T-helper 2 cell treated with Interferon-gamma antibody and Interleukin-4, amounts not matched to agents 100 ng/mL and 5 ng/mL, for 36 hours (primary cell): ENCODE results near the gene DIS3L2. TPM values are rescaled to one million over a fixed set of nuclear protein-coding genes. Genes with fewer than 3 reads are reported as not detected.
"Not testable (repeated sequence)": the region's sequence is repeated elsewhere in the genome, so short reads cannot be mapped to it uniquely, and the experiment has no call there.

Experiments
- intact Hi-C: fragments of 100-400 bp; cut with micrococcal nuclease; formaldehyde crosslinking; loops from one replicate; pipeline ENCODE4 v1.15.1; 2023
- total RNA-seq: library from RNA; stranded (reverse); gene quantifications from 2 replicates; pipeline ENCODE4 v1.2.3, GENCODE V29; 2022

DIS3L2 gene
- total RNA-seq, 1 donor from 2014 or later: 43.7 TPM

GRCh38 chr2:232113821-232114220 is 152.3 kb downstream of the DIS3L2 start:
- intact Hi-C loops: no loop called here

DNA sequence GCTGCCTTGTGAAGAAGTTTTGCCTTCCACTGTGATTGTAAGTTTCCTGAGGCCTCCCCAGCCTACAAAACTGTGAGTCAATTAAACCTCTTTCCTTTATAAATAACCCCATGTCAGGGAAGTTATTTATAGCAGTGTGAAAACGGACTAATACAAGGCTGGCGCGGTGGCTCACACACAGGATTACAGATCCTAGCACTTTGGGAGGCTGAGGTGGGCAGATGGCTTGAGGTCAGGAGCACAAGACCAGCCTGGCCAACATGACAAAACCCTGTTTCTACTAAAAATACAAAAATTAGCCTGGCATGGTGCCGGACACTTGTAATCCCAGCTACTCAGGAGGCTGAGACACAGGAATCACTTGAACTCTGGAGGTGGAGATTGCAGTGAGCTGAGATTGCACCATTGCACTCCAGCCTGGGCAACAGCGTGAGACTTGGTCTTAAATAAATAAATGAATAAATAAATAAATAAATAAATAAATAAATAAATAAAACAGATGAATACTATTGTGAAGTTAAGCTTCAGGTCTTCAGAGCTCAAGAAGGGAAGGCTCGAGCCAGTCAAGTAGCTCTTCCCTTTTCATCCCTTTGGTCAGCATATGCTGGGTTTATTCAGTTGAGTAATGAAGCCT is 154.3 kb downstream of the DIS3L2 start:
- intact Hi-C loops: not testable (repeated sequence)

DNA sequence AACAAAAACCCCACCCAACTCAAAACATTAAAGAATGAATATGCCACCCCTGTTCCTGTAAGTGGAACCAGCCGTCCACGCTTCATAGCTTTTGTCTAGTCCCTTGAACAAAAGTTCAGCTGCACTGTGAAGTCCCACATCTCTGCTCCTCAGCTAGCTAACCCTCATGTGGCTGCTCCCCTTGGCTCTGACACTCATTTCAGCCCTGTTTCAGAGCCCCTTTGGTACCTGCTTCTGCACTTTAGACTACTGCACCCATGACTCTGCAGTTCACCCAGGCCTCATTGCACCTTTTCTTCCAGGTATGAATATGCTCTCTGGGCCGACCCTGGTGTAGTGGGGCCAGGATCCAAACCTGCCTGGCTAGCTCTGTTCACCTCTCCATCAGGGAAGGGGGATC is 155.3 kb downstream of the DIS3L2 start:
- intact Hi-C loops: no loop called here

- intact Hi-C loops: no loop called here
Measured at GRCh38 chr2:232117413-232117812, 155.9 kb downstream of the DIS3L2 start.

- intact Hi-C loops: no loop called here
Measured at GRCh38 chr2:232120911-232121310, 159.4 kb downstream of the DIS3L2 start.

DNA sequence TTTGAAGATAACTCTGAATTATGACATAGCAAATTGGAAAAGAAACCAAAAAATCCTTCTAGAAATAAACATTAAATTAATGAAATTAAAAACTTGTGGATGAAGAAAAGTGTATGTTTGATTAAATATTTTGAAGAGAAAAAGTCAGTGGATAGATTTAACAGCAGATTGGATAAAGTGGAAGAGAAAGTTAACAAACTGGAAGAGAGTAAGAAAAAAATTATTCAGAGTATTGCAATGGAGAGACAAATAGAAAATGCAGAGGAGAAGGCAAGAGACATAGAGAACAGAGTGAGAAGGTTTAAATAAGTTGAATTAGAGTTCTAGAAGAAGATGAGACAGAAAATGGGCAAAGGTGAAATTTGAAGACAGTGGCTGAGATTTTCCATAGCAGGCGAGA is 162.8 kb downstream of the DIS3L2 start:
- intact Hi-C loops: no loop called here

GRCh38 chr2:232126301-232127099 is 165.0 kb downstream of the DIS3L2 start:
- intact Hi-C loops: no loop called here

GRCh38 chr2:232129483-232129882 is 168.0 kb downstream of the DIS3L2 start:
- intact Hi-C loops: no loop called here

- intact Hi-C loops: no loop called here
Measured at GRCh38 chr2:232132181-232132580, 170.7 kb downstream of the DIS3L2 start.

DNA sequence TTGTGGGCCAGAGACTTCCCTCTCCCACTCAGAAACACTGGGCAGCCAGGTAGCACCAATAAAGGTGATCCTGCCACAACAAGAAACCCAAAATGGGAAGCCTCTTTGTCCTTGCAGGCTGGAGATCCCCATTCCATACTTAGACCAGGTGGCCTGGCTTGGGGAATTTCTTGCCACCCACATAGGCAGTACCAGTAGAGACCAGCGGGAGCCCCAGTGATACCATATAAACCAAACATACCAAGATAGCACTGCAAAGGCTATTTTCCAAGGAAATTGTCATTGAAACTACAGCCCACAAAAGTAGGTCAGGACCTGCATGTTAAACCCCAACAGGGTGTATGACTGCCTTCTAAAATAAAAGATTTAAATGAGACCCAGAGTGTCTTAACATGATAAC is 171.6 kb downstream of the DIS3L2 start:
- intact Hi-C loops: no loop called here

- intact Hi-C loops: no loop called here
Measured at GRCh38 chr2:232134939-232135338, 173.4 kb downstream of the DIS3L2 start.

DNA sequence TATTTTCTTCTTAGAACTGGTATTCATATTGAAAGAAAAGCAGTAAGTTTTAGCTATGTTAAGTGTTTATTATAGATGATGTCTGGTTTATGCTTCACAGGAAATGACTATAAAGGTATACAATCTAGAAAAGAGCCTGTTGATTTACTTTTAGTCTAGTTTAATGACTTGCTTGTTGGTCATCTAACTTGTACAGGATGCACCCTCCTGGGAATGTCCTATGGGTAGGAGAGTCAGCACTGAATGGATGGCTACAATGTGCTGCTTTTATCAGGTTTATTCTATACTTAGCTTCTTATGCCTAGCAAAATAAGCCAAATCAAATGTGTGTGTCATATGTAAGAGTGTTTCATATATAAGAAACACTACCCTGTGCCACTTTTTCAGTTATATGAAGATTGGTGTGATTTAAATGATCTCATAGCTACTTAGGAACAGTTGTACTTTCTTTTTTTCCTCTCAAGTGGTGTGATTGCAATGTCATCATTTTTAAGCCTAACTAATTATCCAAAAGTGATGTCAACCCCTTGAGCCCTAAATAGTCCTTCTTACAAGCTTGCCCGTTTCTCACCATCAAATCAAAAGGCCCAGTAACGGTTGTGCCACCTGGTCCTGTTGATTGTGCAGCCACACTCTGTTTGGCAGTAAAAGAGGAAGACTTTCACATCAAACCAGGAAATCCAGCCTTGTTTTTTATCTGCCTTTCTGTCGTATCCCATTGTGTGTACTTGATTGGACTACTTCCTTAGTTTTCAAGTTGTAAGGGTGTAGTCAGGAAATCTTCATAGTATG is 176.0 kb downstream of the DIS3L2 start:
- intact Hi-C loops: no loop called here

DNA sequence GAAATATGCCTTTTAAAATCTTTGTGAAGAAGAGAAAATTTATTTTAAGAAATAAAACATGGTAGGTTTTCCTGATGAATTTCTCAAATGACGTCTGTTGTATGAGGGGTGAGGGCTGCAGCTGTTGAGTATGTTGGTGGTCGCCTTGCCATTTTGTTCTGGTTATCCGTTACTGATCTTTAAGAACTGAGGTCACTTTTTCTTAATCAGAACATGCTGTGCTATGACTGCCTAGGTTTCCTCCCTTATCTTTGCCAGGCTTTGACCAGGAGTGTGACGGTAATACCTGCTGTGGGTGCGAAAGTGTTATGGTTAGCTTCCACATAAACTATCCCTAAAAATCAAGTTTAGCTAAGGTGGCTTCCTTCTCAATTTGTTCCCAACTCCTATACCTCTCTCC is 176.9 kb downstream of the DIS3L2 start:
- intact Hi-C loops: no loop called here

DNA sequence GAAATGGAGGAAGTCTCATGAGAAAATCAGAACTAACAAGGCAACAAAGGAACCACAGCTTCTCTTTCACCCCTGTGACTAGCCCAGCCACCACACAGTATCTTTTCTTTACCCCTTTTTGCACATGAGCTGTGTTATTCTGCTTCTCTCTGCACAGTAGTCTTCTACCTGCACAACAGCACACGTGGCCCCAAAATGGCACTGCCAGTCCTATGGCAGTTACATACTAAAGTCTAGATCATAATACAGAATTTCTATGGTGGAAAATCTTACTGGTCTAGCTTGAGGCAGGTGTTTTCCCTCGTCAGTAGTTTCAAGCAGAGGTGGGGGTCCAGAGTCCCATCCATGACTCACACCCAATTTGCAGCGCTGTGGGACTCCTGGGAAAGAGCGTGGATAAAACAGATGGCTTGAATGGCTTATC is 177.7 kb downstream of the DIS3L2 start:
- intact Hi-C loops: no loop called here

GRCh38 chr2:232139786-232140562 is 178.5 kb downstream of the DIS3L2 start:
- intact Hi-C loops: loop anchor here (10.0 kb wide), 1 partner anchor 185 kb away; no protein-coding TSS in a partner anchor

DNA sequence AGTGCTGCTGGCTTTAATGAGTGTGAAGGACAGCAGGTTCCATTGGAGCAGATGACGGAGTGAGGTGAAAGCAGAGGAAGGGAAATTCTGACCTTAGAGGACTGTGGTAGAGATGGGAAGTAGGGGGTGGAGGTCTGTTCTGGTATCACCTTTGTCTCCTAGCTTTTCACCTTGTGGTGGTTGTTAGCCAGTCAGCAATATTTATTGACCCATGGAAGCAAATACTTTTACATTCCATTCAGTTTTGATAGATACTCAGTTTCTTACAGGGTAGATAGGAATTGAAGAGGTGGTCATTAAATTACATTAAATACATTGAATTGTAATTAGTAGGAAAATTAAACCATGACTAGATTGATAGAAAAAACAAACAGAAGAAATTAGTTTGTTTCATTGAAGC is 180.1 kb downstream of the DIS3L2 start:
- intact Hi-C loops: loop anchor here (10.0 kb wide), 1 partner anchor 183 kb away; no protein-coding TSS in a partner anchor

DNA sequence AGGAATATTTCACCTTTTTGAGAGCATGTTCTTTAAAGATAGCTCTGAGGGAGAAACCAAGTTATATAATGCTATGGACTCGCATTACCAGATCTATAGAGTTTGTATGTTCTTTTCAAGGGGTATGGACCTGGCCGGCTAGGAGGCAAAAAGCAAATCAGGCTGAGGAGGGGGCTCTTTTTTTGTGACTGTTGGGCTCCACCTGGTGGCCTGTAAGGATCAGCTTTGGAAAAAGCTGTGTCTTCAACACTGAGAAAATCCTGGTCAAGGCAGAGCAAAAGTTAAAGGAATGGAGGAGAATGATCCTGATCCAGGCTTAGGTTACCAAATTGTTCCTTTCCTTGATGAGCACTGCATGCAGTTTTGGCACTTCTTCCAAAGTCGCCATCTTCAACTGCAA is 180.5 kb downstream of the DIS3L2 start:
- intact Hi-C loops: loop anchor here (1.0 to 10.0 kb wide), 2 partner anchors 183 to 216 kb away; partner anchors contain the start of gene NPPC

DNA sequence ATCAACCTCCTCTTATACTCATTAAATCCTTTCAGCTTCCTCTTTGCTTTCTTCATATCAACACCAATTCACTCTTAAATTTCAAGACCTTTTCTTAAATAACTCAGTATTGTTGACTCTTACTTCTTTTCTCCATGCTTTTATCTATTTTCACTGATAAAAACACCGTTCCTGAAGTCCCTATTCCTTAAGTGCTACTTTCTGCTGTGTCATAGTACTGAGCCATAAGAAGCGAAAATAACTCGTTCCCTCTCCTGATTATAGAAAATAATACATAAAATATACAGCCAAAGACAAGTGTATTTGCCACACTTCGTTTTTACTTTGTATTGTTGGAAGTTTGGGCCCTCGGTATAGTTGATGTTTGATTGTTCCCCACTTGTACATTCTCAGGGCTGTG is 181.0 kb downstream of the DIS3L2 start:
- intact Hi-C loops: loop anchor here (1.0 to 10.0 kb wide), 2 partner anchors 182 to 216 kb away; partner anchors contain the start of gene NPPC

- intact Hi-C loops: loop anchor here (10.0 kb wide), 1 partner anchor 179 kb away; no protein-coding TSS in a partner anchor
Measured at GRCh38 chr2:232146294-232146693, 184.8 kb downstream of the DIS3L2 start.

- intact Hi-C loops: loop anchor here (10.0 kb wide), 1 partner anchor 177 kb away; no protein-coding TSS in a partner anchor
Measured at GRCh38 chr2:232147440-232148077, 186.0 kb downstream of the DIS3L2 start.
